ENCODE data around the gene GALNTL6.
"Not testable (repeated sequence)": the region's sequence is repeated elsewhere in the genome, so short reads cannot be mapped to it uniquely, and the experiment has no call there.

The GALNTL6 gene

GRCh38 chr4:172953896-172954568, 1140.8 kb downstream of the GALNTL6 start:
- H3K4me1 Mint-ChIP-seq = no peaks in the 10 kb centered on the region
- no peak for DNase-seq
- no peaks in the 10 kb centered on the region for H3K36me3 Mint-ChIP-seq (ENCODE audit: low read depth)
- TF ChIP-seq CTCF (IDR thresholded peaks at IDR 0.05) = no peak
- H3K27me3 Mint-ChIP-seq (ENCODE audit: low read depth, poor library complexity) = peaks cover 2% of the 10 kb centered on the region
- no peak overlapping the region for H3K4me3 Mint-ChIP-seq
- H3K9me3 Mint-ChIP-seq = no peaks in the 10 kb centered on the region
- H3K27ac Mint-ChIP-seq = no peak overlapping the region

GRCh38 chr4:172956340-172956739, 1143.1 kb downstream of the GALNTL6 start:
- not testable (repeated sequence) for H3K9me3 Mint-ChIP-seq; H3K4me3 Mint-ChIP-seq; H3K27me3 Mint-ChIP-seq (ENCODE audit: low read depth, poor library complexity); DNase-seq; H3K27ac Mint-ChIP-seq; H3K4me1 Mint-ChIP-seq; H3K36me3 Mint-ChIP-seq (ENCODE audit: low read depth)

GRCh38 chr4:172957216-172957615, 1144.0 kb downstream of the GALNTL6 start:
- no peak for TF ChIP-seq CTCF (IDR thresholded peaks at IDR 0.05)
- Mint-ChIP-seq H3K36me3 (ENCODE audit: low read depth) (no peaks in the 10 kb centered on the region), H3K4me3 (no peak overlapping the region), H3K27me3 (ENCODE audit: low read depth, poor library complexity) (no peaks in the 10 kb centered on the region), H3K4me1 (no peaks in the 10 kb centered on the region), H3K9me3 (peaks cover 4% of the 10 kb centered on the region), H3K27ac (no peak overlapping the region)
- no peak for DNase-seq

GRCh38 chr4:172962564-172963353, 1149.6 kb downstream of the GALNTL6 start:
- no peak for DNase-seq
- no peak overlapping the region for H3K4me3 Mint-ChIP-seq
- H3K36me3 Mint-ChIP-seq (ENCODE audit: low read depth) = no peaks in the 10 kb centered on the region
- no peak for TF ChIP-seq CTCF (IDR thresholded peaks at IDR 0.05)
- H3K27ac Mint-ChIP-seq = peak overlapping the region; percentile 8
- H3K9me3 Mint-ChIP-seq = peaks cover 15% of the 10 kb centered on the region
- H3K27me3 Mint-ChIP-seq (ENCODE audit: low read depth, poor library complexity) = peaks cover 3% of the 10 kb centered on the region
- peaks cover 7% of the 10 kb centered on the region for H3K4me1 Mint-ChIP-seq

GRCh38 chr4:172963498-172964294, 1150.5 kb downstream of the GALNTL6 start:
- no peak for TF ChIP-seq CTCF (IDR thresholded peaks at IDR 0.05)
- no peak for DNase-seq
- Mint-ChIP-seq H3K4me3 (no peak overlapping the region), H3K4me1 (peaks cover 7% of the 10 kb centered on the region), H3K27me3 (ENCODE audit: low read depth, poor library complexity) (peaks cover 3% of the 10 kb centered on the region), H3K27ac (no peak overlapping the region), H3K36me3 (ENCODE audit: low read depth) (no peaks in the 10 kb centered on the region), H3K9me3 (peaks cover 24% of the 10 kb centered on the region)

GRCh38 chr4:172970189-172970588, 1157.0 kb downstream of the GALNTL6 start:
- not testable (repeated sequence) for H3K4me1 Mint-ChIP-seq

More at GRCh38 chr4:172970189-172970588, 1157.0 kb downstream of the GALNTL6 start:
- H3K27ac Mint-ChIP-seq; H3K27me3 Mint-ChIP-seq (ENCODE audit: low read depth, poor library complexity); H3K4me3 Mint-ChIP-seq; DNase-seq: not testable (repeated sequence)
- Mint-ChIP-seq H3K36me3 (ENCODE audit: low read depth) (peaks cover 10% of the 10 kb centered on the region), H3K9me3 (peaks cover 49% of the 10 kb centered on the region)
